Coronary artery (tissue), 2 donors: ENCODE measurements around the gene LILRA2.
"Not testable (repeated sequence)": the region's sequence is repeated elsewhere in the genome, so short reads cannot be mapped to it uniquely, and the experiment has no call there.

Source experiments
- DNase-seq: peaks from one replicate; pipeline ENCODE4 v3.0.0-alpha.2; 2017; ENCODE audit warnings: low spot score
- H3K27ac ChIP-seq, 2 donors: fragments of 200-600 bp; sonication (generic); one replicate each; pipeline ENCODE4 v1.5.1; 2016 to 2019
- H3K4me3 ChIP-seq: fragments of 200-600 bp; sonication (generic); 2 replicates; pipeline ENCODE4 v1.5.1; 2016; ENCODE audit warnings: mild to moderate bottlenecking, moderate library complexity
- CTCF ChIP-seq: fragments of 200-600 bp; sonication (generic); IDR thresholded peaks from one replicate; pipeline ENCODE4 v1.5.1; 2019; ENCODE audit warnings: antibody characterized with exemption

LILRA2 gene

GRCh38 chr19:54570316-54570715 lies 3.3 kb upstream of the LILRA2 start:
- no peak overlapping the region for H3K4me3 ChIP-seq
- DNase-seq, result no peak
- no peak overlapping the region for H3K27ac ChIP-seq
- no peak for TF ChIP-seq CTCF

- not testable (repeated sequence) for H3K27ac ChIP-seq, H3K4me3 ChIP-seq, DNase-seq
Measured at GRCh38 chr19:54571715-54572615, 1.6 kb upstream of the LILRA2 start.

GRCh38 chr19:54572696-54573311 lies 786 bp upstream of the LILRA2 start:
- Histone ChIP-seq H3K27ac (peak overlapping the region in 1 of 2 donors; percentile 54), H3K4me3 (peak overlapping the region; percentile 30)
- no peak for TF ChIP-seq CTCF
- no peak for DNase-seq

GRCh38 chr19:54574051-54574450 lies 461 bp downstream of the LILRA2 start:
- no peak for TF ChIP-seq CTCF
- Histone ChIP-seq H3K27ac (no peak overlapping the region), H3K4me3 (no peak overlapping the region)
- DNase-seq, result no peak

GRCh38 chr19:54574527-54575056 lies 1.0 kb downstream of the LILRA2 start:
- TF ChIP-seq CTCF, result no peak
- H3K4me3 ChIP-seq, result no peak overlapping the region
- DNase-seq, result no peak
- H3K27ac ChIP-seq, result no peak overlapping the region

- H3K4me3 ChIP-seq, H3K27ac ChIP-seq, DNase-seq: not testable (repeated sequence)
Measured at GRCh38 chr19:54575205-54575604, 1.6 kb downstream of the LILRA2 start.

GRCh38 chr19:54576411-54576976 lies 2.9 kb downstream of the LILRA2 start:
- TF ChIP-seq CTCF, result no peak
- no peak overlapping the region for H3K27ac ChIP-seq
- no peak for DNase-seq
- H3K4me3 ChIP-seq, result no peak overlapping the region
